ENCODE results near the gene SLC25A27. TPM values are rescaled to one million over a fixed set of nuclear protein-coding genes. Genes with fewer than 3 reads are reported as not detected.

SLC25A27 gene
- polyA plus RNA-seq, 3 donors: 0.34 to 1.7 TPM; not detected in 1

GRCh38 chr6:46653439-46654195, 842 bp downstream of the SLC25A27 start:
- Histone ChIP-seq H3K27ac (ENCODE audit: low read depth in 1 of 2, low read length in 2 of 2) (no peak overlapping the region), H3K4me2 (replicated peaks; ENCODE audit: extremely low read depth, low read length, poor library complexity, severe bottlenecking) (peak overlapping the region; percentile 97), H3K4me3 (replicated peaks in 1 of 3; ENCODE audit: low read depth in 2 of 3, low read length in 3 of 3) (peak overlapping the region; percentile 56 to 91 (median 70)), H2AFZ (ENCODE audit: insufficient read depth, low read depth, low read length, poor library complexity, severe bottlenecking) (peak overlapping the region; percentile 98), H3K36me3 (replicated peaks in 1 of 2; ENCODE audit: control insufficient read depth in 1 of 2, insufficient read depth in 2 of 2, low read length in 2 of 2) (no peaks in the 10 kb centered on the region), H3K4me1 (ENCODE audit: control insufficient read depth in 1 of 2, insufficient read depth in 2 of 2, low read length in 2 of 2) (peaks cover 10 to 17% of the 10 kb centered on the region in 2 donors), H3K79me2 (ENCODE audit: insufficient read depth, low read length) (no peaks in the 10 kb centered on the region), H3K9ac (ENCODE audit: insufficient read depth, low read length, poor library complexity, severe bottlenecking) (peak overlapping the region; percentile 36), H4K20me1 (ENCODE audit: insufficient read depth, low read length) (no peaks in the 10 kb centered on the region), H3K27me3 (ENCODE audit: control insufficient read depth in 2 of 2, insufficient read depth in 2 of 2, low read length in 2 of 2) (peaks cover 21 to 45% of the 10 kb centered on the region in 2 donors), H3K9me3 (replicated peaks in 1 of 2; ENCODE audit: control insufficient read depth in 1 of 2, insufficient read depth in 1 of 2, low read length in 2 of 2) (no peaks in the 10 kb centered on the region)
- H3K9me3 Mint-ChIP-seq: peaks cover 0 to 2% (median 0%) of the 10 kb centered on the region in 7 donors
- H3K4me1 Mint-ChIP-seq: peaks cover 14% of the 10 kb centered on the region
- peaks cover 0 to 6% of the 10 kb centered on the region in 2 donors for H3K36me3 Mint-ChIP-seq
- no peak for DNase-seq
- H3K4me3 Mint-ChIP-seq: peak overlapping the region; percentile 92 to 95
- no CpG with 5 or more reads among the region's 10 CpGs for WGBS (ENCODE audit: insufficient coverage)
- peaks cover 30 to 51% (median 35%) of the 10 kb centered on the region in 3 donors for H3K27me3 Mint-ChIP-seq (ENCODE audit: low read depth in 3 of 3)
- intact Hi-C loops (cut with micrococcal nuclease): no loop called here
- TF ChIP-seq, protein P1, sequence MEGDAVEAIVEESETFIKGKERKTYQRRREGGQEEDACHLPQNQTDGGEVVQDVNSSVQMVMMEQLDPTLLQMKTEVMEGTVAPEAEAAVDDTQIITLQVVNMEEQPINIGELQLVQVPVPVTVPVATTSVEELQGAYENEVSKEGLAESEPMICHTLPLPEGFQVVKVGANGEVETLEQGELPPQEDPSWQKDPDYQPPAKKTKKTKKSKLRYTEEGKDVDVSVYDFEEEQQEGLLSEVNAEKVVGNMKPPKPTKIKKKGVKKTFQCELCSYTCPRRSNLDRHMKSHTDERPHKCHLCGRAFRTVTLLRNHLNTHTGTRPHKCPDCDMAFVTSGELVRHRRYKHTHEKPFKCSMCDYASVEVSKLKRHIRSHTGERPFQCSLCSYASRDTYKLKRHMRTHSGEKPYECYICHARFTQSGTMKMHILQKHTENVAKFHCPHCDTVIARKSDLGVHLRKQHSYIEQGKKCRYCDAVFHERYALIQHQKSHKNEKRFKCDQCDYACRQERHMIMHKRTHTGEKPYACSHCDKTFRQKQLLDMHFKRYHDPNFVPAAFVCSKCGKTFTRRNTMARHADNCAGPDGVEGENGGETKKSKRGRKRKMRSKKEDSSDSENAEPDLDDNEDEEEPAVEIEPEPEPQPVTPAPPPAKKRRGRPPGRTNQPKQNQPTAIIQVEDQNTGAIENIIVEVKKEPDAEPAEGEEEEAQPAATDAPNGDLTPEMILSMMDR (IDR thresholded peaks at IDR 0.05): no peak
- H3K27ac Mint-ChIP-seq: peak overlapping the region in 1 of 7 donors; percentile 38

- Histone ChIP-seq H3K79me2 (ENCODE audit: insufficient read depth, low read length) (no peaks in the 10 kb centered on the region), H4K20me1 (ENCODE audit: insufficient read depth, low read length) (no peaks in the 10 kb centered on the region), H2AFZ (ENCODE audit: insufficient read depth, low read depth, low read length, poor library complexity, severe bottlenecking) (no peak overlapping the region), H3K4me2 (replicated peaks; ENCODE audit: extremely low read depth, low read length, poor library complexity, severe bottlenecking) (no peak overlapping the region), H3K27ac (ENCODE audit: low read depth in 1 of 2, low read length in 2 of 2) (no peak overlapping the region), H3K36me3 (replicated peaks in 1 of 2; ENCODE audit: control insufficient read depth in 1 of 2, insufficient read depth in 2 of 2, low read length in 2 of 2) (no peaks in the 10 kb centered on the region), H3K9me3 (replicated peaks in 1 of 2; ENCODE audit: control insufficient read depth in 1 of 2, insufficient read depth in 1 of 2, low read length in 2 of 2) (no peaks in the 10 kb centered on the region), H3K9ac (ENCODE audit: insufficient read depth, low read length, poor library complexity, severe bottlenecking) (no peak overlapping the region), H3K27me3 (ENCODE audit: control insufficient read depth in 2 of 2, insufficient read depth in 2 of 2, low read length in 2 of 2) (peaks cover 21 to 43% of the 10 kb centered on the region in 2 donors), H3K4me3 (replicated peaks in 1 of 3; ENCODE audit: low read depth in 2 of 3, low read length in 3 of 3) (no peak overlapping the region), H3K4me1 (ENCODE audit: control insufficient read depth in 1 of 2, insufficient read depth in 2 of 2, low read length in 2 of 2) (peaks cover 10 to 17% of the 10 kb centered on the region in 2 donors)
- no peak for DNase-seq
- no peaks in the 10 kb centered on the region for H3K9me3 Mint-ChIP-seq
- intact Hi-C loops (cut with micrococcal nuclease): no loop called here
- H3K27ac Mint-ChIP-seq: no peak overlapping the region
- H3K4me1 Mint-ChIP-seq: peaks cover 14% of the 10 kb centered on the region
- WGBS (ENCODE audit: insufficient coverage): 76% methylated on average over 3 of the region's 6 CpGs
- H3K4me3 Mint-ChIP-seq: peak overlapping the region in 1 of 2 donors; percentile 46
- H3K36me3 Mint-ChIP-seq: peaks cover 0 to 6% of the 10 kb centered on the region in 2 donors
- TF ChIP-seq, protein P1 (IDR thresholded peaks at IDR 0.05): no peak
- H3K27me3 Mint-ChIP-seq (ENCODE audit: low read depth in 3 of 3): peaks cover 26 to 45% (median 35%) of the 10 kb centered on the region in 3 donors
Measured at GRCh38 chr6:46655803-46656202, 3.0 kb downstream of the SLC25A27 start.

Measured in CD14-positive monocyte (primary cell).